GM12874 (cell line): ENCODE results near the gene SLC6A5.
A peak's percentile ranks its signal among the peaks of the same experiment; 100 is the strongest.

ENCODE experiments used
- CTCF ChIP-seq: IDR thresholded peaks from 2 replicates; pipeline ENCODE4 v1.5.1; 2011; ENCODE audit warnings: low read depth, mild to moderate bottlenecking, control low read depth, low read length, moderate library complexity; ENCODE audit not compliant: insufficient read depth

SLC6A5 gene

GRCh38 chr11:20644360-20644759 lies 45.0 kb downstream of the SLC6A5 start:
- TF ChIP-seq CTCF = no peak

GRCh38 chr11:20647976-20648565 lies 48.7 kb downstream of the SLC6A5 start:
- TF ChIP-seq CTCF = peak; percentile 83

GRCh38 chr11:20652150-20652806 lies 52.9 kb downstream of the SLC6A5 start:
- TF ChIP-seq CTCF = no peak

GRCh38 chr11:20654038-20654437 lies 54.6 kb downstream of the SLC6A5 start:
- TF ChIP-seq CTCF = no peak

DNA sequence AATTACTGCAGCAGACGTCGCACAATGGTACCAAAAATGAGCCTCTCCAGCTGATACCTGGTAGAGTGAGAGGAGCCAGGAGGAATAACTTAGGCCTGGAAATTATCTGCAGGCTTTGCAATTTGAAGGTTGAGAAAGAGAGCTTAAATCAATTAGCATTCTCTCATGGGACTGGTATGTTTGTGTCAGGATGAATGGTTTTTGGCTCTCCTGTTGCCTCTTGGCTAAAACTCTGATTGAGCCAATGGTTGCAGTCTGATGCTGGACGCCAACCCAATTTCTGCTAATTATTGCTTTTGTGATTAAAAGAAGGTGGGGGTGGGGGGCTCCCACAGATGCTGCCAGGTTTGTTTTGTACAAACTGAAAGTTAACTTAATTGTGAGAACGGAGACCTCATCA lies 57.5 kb downstream of the SLC6A5 start:
- TF ChIP-seq CTCF = no peak

- no peak for TF ChIP-seq CTCF
These were observed 58.7 kb downstream of the SLC6A5 start for GRCh38 chr11:20658135-20658534.

GRCh38 chr11:20661445-20661844 lies 62.0 kb downstream of the SLC6A5 start:
- TF ChIP-seq CTCF = no peak

DNA sequence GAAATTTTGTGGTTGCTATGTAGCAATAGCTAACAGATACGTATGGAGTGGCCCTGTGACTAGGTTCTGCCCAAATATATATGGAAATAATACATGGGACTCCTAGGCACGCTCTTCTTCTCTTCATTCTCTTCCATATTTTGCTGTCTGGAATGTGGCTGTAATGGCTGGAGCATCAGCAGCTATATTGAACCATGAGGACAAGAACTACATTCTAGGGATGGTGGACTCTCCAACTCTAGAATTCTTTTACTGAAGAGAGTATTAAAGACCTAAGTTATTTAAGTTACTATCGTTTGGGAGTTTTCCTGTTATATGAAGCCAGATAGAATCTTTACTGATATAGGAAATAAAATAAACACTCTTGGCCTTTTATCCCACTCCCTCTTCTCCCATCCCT lies 62.4 kb downstream of the SLC6A5 start:
- TF ChIP-seq CTCF = no peak
